GM12872 (cell line): Measurements from ENCODE around the gene COMTD1.

Experiments used
- CTCF ChIP-seq: IDR thresholded peaks from 3 replicates; pipeline ENCODE4 v1.5.1; 2011; ENCODE audit warnings: low read depth, mild to moderate bottlenecking, low read length, moderate library complexity; ENCODE audit not compliant: insufficient read depth

The COMTD1 gene

DNA sequence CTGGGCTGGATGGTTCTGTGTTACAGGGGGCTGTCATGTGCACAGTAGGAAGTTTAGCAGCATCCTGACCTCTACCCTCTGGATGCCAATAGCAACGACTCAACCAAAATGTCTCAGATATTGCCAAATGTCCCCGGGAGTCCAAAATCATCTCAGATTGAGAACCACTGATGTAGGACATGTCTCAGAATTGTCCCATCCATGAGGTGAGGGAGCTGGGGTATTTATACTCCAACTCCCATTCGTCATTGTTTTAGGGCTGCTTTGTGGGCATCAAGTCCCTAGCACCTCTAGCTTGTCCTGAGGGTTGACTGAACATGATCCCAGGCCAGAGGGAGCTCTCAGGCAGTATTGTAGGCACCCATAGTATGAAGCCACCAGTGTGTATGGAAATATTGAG is 25.2 kb upstream of the COMTD1 start:
- no peak for TF ChIP-seq CTCF

GRCh38 chr10:75254739-75255138 is 19.0 kb upstream of the COMTD1 start:
- no peak for TF ChIP-seq CTCF

- no peak for TF ChIP-seq CTCF
Observed at GRCh38 chr10:75253281-75254220, 17.8 kb upstream of the COMTD1 start.

GRCh38 chr10:75250934-75251333 is 15.2 kb upstream of the COMTD1 start:
- no peak for TF ChIP-seq CTCF

DNA sequence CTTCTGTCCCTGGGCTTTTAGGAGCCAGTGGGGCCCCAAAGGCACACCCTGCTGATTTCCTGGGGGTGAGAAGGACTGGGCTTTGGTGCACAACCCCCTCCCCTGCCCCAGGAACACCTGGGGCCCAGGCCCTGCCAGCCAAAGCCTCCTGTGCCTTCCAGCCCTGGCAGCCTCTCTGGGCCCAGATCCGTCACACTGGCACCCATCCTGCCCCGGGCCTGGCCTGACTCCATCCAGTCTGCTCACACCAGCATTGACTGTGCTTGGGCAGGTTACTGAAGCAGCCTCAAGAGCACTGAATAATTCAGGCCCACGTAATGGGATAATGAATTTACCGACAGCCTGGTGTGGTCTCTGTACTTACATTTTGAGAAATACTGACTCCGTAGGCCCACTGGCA is 12.0 kb upstream of the COMTD1 start:
- no peak for TF ChIP-seq CTCF

DNA sequence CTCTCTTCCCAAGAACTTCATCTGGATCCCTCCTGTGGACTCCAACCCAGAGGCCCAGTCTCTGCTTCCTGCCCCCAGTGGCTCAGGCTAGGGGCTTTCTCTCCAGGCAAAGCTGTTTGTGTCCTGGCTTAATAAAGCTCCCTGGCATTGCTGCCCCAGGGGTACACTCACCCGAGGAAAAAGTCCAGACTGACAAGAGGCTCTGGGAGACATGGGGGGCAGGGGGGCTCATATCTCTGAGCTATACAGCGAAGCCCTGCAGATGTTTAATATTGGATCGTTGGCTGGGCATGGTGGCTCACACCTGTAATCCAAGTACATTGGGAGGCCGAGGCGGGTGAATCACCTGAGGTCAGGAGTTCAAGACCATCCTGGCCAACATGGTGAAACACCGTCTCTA is 10.7 kb upstream of the COMTD1 start:
- no peak for TF ChIP-seq CTCF

GRCh38 chr10:75245354-75246250 is 9.8 kb upstream of the COMTD1 start:
- no peak for TF ChIP-seq CTCF
